Measurements from ENCODE around the gene ZNF423.

ZNF423 gene

DNA sequence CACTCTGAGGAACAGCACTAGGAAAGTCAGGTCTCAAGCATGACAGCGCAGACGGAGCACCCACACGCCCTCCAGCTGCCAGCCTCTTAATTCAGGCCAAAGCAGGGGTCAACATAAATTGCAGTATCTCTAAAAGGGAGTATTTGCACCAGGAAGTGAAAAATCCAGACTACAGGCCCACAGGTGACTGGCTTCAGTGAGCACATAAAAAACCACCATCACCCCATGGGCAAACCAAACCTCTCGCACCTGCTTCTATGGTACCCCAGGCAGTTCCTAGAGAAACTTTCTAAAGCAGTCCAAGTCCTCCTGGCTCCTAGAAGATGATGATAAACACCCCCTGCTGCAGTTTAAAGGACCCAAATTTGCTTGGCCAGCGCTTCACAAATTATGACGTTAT is 129.8 kb downstream of the ZNF423 start:
- Histone ChIP-seq H3K4me2 (ENCODE audit: low read length) (no peak overlapping the region), H3K4me3 (ENCODE audit: low read depth, low read length) (no peak overlapping the region), H2AFZ (no peak overlapping the region), H3K36me3 (ENCODE audit: control insufficient read depth, insufficient read depth, low read length) (no peaks in the 10 kb centered on the region), H3K27ac (no peak overlapping the region), H3K9ac (no peak overlapping the region), H3K27me3 (ENCODE audit: control insufficient read depth, insufficient read depth, low read length) (no peaks in the 10 kb centered on the region), H3K9me3 (ENCODE audit: control insufficient read depth, low read length) (no peaks in the 10 kb centered on the region), H3K4me1 (no peaks in the 10 kb centered on the region), H3K79me2 (no peaks in the 10 kb centered on the region)
- TF ChIP-seq, protein P1, sequence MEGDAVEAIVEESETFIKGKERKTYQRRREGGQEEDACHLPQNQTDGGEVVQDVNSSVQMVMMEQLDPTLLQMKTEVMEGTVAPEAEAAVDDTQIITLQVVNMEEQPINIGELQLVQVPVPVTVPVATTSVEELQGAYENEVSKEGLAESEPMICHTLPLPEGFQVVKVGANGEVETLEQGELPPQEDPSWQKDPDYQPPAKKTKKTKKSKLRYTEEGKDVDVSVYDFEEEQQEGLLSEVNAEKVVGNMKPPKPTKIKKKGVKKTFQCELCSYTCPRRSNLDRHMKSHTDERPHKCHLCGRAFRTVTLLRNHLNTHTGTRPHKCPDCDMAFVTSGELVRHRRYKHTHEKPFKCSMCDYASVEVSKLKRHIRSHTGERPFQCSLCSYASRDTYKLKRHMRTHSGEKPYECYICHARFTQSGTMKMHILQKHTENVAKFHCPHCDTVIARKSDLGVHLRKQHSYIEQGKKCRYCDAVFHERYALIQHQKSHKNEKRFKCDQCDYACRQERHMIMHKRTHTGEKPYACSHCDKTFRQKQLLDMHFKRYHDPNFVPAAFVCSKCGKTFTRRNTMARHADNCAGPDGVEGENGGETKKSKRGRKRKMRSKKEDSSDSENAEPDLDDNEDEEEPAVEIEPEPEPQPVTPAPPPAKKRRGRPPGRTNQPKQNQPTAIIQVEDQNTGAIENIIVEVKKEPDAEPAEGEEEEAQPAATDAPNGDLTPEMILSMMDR (IDR thresholded peaks at IDR 0.05) = no peak

DNA sequence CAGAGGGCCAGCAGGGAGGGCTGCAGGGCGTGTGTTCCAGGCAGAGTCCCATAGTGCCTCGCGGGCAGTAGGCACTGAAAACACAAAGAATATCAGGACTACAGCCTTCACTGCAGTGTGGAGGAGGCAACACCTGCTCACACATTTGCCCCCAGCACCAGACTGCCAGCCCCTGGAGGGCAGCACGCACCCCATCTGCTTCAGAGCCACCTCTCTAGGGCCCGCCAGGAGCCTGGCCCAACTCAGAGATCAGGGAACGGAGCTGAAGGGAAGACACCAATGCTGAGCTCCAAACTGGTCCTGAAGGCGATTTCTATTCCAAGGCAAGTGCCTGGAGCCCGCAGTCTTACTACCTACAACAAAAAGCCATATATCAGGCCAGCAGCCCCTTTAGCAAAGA is 130.3 kb downstream of the ZNF423 start:
- H3K36me3 ChIP-seq (ENCODE audit: control insufficient read depth, insufficient read depth, low read length) = no peaks in the 10 kb centered on the region
- H3K4me1 ChIP-seq = no peaks in the 10 kb centered on the region
- H2AFZ ChIP-seq = no peak overlapping the region
- H3K4me3 ChIP-seq (ENCODE audit: low read depth, low read length) = no peak overlapping the region
- no peak overlapping the region for H3K9ac ChIP-seq
- no peaks in the 10 kb centered on the region for H3K9me3 ChIP-seq (ENCODE audit: control insufficient read depth, low read length)
- H3K27ac ChIP-seq = no peak overlapping the region
- no peaks in the 10 kb centered on the region for H3K79me2 ChIP-seq
- H3K27me3 ChIP-seq (ENCODE audit: control insufficient read depth, insufficient read depth, low read length) = no peaks in the 10 kb centered on the region
- TF ChIP-seq, protein P1 (IDR thresholded peaks at IDR 0.05) = no peak
- no peak overlapping the region for H3K4me2 ChIP-seq (ENCODE audit: low read length)

DNA sequence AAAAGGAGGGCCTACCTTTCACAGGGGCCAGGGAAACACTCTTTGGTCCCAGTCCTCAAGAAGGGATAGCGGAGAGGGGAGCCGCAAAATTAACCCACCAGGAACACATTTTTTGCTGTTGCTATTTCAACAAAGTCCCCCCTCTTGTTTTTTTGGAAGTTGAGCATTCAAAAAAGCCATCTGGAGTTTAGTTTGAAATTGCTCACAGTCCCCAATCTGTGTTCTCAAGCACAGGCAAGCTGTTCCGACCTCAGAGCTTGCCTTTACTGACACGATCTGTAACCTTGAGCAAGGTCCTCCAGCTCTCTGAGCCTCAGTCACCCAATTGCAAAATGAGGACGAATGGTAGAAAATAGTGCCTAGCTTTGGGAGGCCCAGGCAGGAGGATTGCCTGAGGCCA is 131.1 kb downstream of the ZNF423 start:
- H3K36me3 ChIP-seq (ENCODE audit: control insufficient read depth, insufficient read depth, low read length) = no peaks in the 10 kb centered on the region
- H3K27ac ChIP-seq = no peak overlapping the region
- no peaks in the 10 kb centered on the region for H3K4me1 ChIP-seq
- H3K27me3 ChIP-seq (ENCODE audit: control insufficient read depth, insufficient read depth, low read length) = no peaks in the 10 kb centered on the region
- no peaks in the 10 kb centered on the region for H3K79me2 ChIP-seq
- no peak overlapping the region for H3K4me3 ChIP-seq (ENCODE audit: low read depth, low read length)
- H3K4me2 ChIP-seq (ENCODE audit: low read length) = no peak overlapping the region
- no peak overlapping the region for H3K9ac ChIP-seq
- TF ChIP-seq, protein P1 (IDR thresholded peaks at IDR 0.05) = no peak
- no peak overlapping the region for H2AFZ ChIP-seq
- H3K9me3 ChIP-seq (ENCODE audit: control insufficient read depth, low read length) = no peaks in the 10 kb centered on the region

DNA sequence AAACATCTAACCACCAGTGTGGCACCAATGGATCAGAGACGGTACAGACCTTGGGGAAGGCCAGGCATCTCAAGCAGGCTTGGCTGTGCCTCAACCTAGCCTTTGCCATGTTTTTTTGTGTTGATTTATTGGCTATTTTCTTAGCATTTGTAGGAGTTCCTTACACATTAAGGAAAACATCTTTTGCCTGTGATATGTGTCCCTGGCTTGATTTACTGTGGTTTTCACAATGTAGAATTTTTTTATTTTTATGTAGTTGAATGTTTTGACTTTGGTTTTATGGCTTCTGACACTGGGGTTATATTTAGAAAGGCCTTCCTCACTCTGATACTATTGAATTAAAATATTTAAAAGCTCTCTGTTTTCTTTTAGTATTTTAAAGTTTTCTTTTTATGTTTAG is 132.6 kb downstream of the ZNF423 start:
- Histone ChIP-seq H3K79me2 (no peaks in the 10 kb centered on the region), H3K9ac (no peak overlapping the region), H3K4me1 (no peaks in the 10 kb centered on the region), H3K36me3 (ENCODE audit: control insufficient read depth, insufficient read depth, low read length) (no peaks in the 10 kb centered on the region), H3K27me3 (ENCODE audit: control insufficient read depth, insufficient read depth, low read length) (no peaks in the 10 kb centered on the region), H3K4me3 (ENCODE audit: low read depth, low read length) (no peak overlapping the region), H3K4me2 (ENCODE audit: low read length) (no peak overlapping the region), H3K9me3 (ENCODE audit: control insufficient read depth, low read length) (no peaks in the 10 kb centered on the region), H3K27ac (no peak overlapping the region), H2AFZ (no peak overlapping the region)
- TF ChIP-seq, protein P1 (IDR thresholded peaks at IDR 0.05) = no peak

DNA sequence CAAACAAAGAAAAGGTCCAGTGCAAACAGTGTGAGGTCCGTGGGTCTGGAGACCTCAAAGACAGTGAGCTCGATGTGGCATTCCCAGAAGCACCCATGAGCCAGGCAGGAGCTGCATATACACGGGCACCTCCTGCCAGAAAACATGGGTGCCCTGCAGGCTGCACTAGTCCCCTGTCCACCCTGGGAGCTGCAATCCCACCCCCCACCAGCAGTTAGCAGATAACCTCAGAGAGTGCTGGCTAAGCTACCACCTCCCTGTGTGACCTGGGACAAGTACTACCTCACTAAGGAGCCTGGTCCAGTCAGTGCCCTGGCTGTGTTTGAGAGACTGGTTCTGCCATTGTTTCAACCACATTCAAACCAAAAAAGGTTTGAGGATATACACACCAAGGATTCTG is 135.7 kb downstream of the ZNF423 start:
- TF ChIP-seq, protein P1 (IDR thresholded peaks at IDR 0.05) = no peak
- Histone ChIP-seq H3K27me3 (ENCODE audit: control insufficient read depth, insufficient read depth, low read length) (no peaks in the 10 kb centered on the region), H3K27ac (no peak overlapping the region), H2AFZ (no peak overlapping the region), H3K4me2 (ENCODE audit: low read length) (no peak overlapping the region), H3K4me3 (ENCODE audit: low read depth, low read length) (no peak overlapping the region), H3K4me1 (no peaks in the 10 kb centered on the region), H3K79me2 (no peaks in the 10 kb centered on the region), H3K36me3 (ENCODE audit: control insufficient read depth, insufficient read depth, low read length) (no peaks in the 10 kb centered on the region), H3K9me3 (ENCODE audit: control insufficient read depth, low read length) (no peaks in the 10 kb centered on the region), H3K9ac (no peak overlapping the region)
